ENCODE results near the gene PSTPIP2.

- TF ChIP-seq CTCF (IDR thresholded peaks at IDR 0.05; ENCODE audit: insufficient read depth, low read depth, low read length) (no peak), EZH2 (IDR thresholded peaks at IDR 0.05; ENCODE audit: insufficient read depth, low read length) (no peak)
Observed at GRCh38 chr18:46009125-46009840, 62.8 kb downstream of the PSTPIP2 start.

Measured in astrocyte (in vitro differentiated cells and primary cell).